HG02588 (cell line): ENCODE results near the gene COTL1.
"Not testable (repeated sequence)": the region's sequence is repeated elsewhere in the genome, so short reads cannot be mapped to it uniquely, and the experiment has no call there.

Experiments
- ATAC-seq: cut with Tn5 transposase; IDR thresholded peaks from one replicate; pipeline ENCODE4 v1.9.1; 2021; ENCODE audit warnings: mild to moderate bottlenecking, moderate library complexity; ENCODE audit not compliant: unreplicated experiment

COTL1 gene

DNA sequence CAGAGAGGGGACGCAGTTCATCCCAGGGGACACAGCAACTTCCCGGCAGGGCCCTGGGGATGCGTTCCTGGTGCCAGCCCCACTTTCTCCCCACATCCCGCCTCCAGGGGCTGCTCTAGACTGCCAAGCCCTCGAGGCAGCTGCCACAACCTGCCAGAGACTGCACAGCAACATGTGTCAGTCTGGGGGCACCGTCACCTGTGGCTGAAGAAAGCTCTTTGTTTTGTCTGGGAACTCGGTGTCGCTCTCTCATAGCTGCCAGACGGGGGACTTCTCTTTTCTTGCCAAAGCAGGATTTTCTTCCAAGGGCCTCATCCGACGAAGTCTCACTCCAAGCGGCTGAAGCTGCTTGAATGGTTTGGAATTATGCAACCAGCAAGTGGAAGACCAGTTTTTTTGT is 43.7 kb downstream of the COTL1 start:
- no peak for ATAC-seq

DNA sequence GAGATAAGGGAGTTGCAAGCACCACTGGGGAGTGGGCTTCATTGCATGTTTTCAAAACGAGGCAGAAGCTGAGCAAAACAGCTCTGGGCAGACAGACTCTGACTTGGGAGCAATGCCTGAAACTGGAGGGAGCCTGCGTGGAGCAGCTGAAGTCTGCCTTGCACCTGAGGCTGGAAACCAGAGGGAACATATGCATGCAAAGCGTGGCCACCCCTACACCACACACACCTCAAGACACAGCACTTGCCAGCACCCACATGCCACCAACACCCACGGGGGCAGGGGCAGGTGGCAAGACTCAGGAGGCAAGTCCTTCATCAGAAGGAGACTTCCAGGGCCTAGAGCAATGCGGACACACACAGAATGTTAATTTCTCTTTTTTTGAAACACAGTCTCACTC is 45.8 kb downstream of the COTL1 start:
- no peak for ATAC-seq

DNA sequence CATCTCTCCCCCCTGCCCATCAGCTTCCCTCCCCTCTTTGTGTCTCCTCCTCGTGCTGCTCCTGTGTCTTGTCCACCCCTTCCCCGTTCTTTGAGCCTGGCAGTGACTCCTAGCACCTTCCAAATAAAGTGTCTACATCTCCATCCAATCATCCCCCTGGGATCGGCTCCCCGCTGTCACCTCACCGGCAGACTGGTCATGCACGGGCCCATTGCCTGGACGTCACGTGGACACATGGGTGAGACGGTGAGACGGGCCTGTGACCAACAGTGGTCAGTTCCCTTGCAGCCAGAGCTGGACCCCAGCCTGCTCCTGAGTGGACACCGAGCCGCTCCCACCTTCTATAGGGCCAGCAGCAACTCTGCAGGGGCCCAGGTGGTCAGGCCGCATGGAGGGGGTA is 46.4 kb downstream of the COTL1 start:
- no peak for ATAC-seq

DNA sequence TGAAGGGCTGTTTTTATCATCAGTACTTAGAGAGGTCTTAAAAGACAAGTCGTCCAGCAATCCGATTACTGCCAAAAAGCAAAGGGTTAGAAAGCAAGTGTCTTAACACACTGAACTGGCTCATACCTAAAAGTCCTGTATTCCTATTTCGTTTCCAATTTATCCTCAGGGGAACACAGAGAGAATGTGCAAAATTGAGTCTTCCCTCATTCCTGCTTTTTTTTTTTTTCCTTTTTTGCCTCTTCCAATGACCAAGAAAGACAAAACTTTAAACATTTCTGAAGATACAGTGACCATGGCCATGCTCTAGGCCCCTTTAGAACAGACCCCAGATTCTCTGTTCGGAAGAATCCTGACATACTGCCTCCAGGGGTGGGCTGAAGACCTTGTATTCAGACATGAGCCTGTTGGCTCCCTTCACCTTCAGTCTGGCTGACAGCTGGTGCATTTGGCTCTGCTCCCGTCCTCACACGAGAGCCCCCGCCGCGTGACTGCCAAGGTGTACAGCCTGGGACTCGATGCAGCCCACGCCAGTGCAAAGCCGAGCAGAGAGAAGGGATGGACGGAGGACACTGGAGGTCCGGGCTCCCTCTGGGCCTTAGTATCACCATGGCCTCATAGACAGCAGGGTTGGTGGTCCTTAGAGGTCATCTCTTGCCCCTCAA is 47.0 kb downstream of the COTL1 start:
- no peak for ATAC-seq

DNA sequence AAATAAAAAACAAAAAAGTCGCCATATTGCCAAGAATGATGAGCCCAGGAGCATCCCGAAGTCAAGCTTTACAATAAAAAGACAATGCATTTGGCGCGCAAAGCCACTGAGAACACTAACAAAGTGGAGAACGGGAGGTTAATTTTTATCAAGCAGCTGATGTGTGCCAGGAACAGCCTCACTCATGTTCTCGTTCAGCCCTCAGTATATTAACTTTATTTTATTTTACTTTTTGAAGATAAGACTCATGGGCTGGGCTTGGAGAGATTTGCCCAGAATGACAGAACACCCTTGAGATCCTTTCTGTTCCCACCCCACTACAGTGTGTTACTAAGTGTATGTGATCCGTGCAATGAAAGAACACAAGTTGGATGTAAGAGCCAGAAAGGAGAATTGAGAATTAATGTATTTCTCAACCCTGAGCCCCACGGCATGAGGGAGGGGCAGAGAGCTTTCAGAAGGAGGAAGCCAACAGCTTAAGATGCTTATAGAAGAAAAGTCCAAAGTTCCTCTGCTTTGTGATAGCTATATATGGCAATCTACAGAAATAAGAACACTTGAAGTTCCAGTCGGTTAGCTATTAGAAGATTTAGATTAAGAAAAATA is 48.4 kb downstream of the COTL1 start:
- ATAC-seq: no peak

DNA sequence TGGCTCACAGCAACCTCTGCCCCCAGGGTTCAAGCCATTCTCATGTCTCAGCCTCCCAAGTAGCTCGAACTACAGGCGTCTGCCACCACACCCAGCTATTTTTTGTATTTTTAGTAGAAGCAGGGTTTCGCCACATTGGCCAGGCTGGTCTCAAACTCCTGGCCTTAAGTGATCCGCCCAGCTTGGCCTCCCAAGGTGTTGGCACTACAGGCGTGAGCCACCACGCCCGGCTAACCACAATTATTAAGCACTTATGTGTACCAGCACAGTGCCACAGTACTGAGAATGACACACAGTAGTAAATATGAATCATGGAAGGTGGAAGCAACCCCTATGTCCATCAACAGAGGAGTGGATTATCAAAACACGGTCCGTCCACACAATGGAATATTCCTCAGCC is 49.8 kb downstream of the COTL1 start:
- no peak for ATAC-seq

DNA sequence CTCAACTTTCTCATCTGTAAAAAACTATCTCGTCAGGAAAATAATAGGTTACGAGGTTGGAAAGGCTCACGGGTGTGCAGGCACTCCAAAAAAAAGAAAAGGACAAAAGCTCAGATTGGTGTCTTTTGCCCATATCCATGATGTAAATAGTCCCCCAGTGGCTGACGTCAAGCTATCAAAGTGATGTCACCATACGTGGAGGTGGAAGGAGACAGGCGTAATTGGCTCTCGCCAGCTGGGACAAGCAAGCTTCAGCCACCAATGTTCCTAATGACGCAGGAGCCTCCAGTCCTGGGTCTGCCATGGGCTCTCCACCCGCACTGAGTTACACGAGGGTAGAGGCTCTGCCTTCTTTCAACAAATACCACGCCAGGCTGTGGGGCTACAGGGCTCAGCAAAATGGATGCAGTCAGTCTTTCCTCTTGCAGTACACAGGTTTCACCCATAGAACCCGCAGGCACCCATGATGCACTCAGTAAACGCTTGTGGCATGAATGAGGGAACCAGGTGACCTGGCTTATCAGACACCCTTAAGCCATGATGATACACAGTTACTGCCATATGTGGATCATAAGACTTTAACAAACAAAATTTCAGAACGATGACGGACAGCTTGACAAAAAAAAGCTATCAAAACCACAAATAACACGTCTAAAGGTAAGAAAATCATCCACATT is 50.5 kb downstream of the COTL1 start:
- ATAC-seq: no peak

DNA sequence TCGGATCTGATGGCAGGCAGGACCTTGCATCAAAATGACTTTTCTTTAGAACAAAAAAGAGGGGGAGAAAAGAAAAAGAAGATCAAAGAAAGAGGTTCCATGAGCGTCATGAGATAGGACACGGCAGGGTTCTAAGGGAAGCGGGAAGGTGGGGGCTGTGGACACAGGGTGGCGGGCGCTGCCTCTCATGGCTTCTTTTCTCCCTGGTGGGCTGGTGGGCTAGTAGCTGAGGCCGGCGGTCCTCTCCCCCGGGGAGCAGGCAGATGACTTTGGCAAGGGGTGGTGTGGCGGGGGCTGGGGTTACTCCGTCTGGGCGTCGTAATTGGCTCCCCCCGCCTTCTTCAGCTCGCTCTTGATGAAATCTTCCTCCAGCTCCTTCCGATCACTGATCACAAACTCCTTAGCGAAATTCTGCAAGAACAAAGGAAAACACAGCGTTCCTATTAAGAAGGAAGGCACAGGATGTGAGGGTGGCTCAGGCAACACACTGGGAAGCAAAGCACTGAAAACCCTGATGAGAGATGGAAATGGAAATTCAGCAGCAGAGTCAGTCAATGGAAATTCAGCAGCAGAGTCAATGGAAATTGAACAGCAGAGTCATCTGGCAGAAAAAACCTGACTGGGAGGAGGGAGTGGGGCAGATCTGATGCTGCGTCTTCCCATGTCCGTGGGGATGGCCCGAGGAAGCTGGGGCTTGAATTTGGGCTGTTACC is 51.2 kb downstream of the COTL1 start:
- ATAC-seq: no peak

DNA sequence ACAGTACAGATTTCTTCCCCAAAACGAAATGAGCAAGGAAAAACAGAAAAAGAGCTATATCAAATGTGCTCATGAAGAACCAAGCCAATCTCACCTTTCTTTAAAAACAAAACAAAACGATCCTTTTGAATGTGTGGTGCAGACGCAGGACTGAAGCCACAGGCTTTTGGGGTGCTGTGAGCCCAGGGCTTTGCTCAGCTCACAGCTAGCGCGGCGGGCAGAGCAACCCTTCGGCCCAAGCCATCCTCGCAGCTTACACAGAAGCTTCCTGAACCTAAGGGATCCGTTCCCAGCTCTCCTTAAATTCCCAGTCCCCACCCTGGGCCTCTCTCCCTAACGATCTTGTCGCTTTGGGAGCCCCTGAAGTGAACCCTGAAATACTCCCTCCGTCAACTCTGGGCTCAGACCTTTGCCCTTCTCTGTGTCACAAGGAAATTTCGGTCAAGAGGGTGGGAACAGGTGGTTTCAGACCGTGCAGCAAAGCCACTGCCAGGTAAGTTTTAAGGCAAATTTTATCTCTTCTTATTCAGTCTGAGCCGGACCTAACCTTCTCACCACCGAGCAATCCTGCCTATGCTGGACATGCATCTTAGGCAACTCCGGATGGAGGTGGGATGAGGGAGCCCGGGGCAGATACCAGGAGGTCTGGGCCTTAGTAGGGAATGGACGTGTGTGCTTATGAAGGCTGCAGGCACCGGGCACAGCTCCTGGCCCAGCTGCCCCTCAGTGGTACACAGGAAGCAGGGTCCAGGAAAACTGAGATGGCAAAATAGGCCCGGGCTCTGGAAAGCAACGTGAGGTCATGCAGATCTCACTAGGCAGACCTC is 52.0 kb downstream of the COTL1 start:
- no peak for ATAC-seq

DNA sequence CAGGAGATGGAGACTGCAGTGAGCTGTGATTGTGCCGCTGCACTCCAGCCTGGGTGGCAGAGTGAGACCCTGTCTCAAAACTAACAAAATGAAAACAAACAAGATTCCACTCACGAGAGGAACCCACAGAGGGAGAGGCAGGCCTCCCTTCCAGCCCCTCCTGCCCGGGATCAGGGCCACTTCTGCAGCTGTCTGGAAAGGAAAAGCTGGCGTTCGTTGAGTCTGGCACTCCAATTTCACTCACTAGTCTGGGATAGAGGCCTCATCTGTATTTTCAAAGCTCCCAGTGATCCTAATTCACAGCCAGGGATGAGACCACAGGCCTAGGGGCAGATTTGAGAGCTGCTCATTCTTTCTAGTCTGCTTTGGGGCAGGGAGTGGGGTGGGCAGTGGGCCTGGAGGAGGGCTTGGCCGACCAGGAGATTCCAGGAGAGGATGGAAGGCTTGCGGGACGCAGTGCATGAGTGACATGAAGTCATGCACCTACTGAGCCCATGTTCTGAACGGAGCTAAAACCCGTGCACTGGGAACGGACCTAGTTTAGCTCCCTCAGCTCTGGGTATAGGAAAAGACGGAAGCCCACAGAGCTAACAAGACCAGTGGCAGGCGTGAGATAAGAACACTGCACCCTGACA is 54.0 kb downstream of the COTL1 start:
- ATAC-seq: no peak

DNA sequence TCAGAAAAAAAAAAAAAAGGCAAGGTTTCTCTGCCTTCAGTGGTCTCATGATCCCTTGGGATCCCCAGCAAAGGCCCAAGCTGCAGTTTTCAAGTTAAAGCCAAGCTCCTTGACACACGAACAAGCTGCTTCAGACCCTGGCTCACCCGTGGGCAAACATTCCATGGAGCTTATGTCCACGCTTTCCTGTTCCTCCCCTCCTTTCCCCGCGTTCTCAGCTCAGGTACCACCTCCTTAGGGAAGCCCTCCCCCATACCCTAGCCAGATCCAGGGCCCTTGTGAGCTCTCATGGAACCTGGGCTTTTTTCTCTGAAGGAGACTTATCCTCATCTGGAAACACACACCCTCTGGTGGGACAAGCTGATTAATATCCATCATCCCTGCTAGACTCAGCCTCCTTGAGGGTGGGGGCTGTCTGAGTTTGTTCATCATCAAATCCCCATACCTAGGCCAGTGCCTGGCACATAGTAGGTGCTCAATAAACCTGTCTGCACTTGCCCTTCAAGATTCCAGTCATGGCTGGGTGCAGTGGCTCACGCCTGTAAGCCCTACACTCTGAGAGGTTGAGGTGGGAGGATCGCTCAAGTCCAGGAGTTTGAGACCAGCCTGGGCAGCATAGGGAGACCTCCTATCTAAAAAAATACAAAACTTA is 54.7 kb downstream of the COTL1 start:
- no peak for ATAC-seq

DNA sequence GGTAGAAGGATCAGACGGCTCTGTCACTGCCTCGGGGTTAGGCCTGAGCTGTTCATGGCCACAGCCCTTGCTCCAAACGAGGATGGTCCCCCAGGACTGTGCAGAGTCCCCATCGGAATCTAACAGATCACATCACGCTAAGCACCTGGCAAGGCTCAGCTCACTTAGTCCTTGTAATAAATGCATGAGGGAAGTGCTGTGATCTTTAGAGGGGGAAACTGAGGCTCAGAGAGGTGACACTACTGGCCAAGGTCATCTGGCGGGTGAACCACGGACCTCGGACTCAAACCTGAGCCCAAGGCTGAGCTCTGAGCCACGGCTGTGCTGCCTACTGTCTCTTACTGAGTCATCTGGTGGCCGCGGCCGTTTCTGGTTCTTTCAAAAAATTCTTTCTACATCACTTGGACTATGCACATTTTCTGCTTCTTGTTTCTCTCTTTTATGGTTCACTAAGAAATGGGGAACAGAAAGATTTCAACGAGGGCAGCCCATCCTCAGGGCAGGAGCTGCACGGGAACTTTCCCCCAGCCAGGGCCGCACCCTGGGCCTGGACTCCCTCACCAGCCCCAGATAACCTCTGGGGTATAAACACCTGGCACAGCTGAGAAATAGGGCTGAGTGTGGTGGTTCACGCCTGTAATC is 55.6 kb downstream of the COTL1 start:
- ATAC-seq: no peak

DNA sequence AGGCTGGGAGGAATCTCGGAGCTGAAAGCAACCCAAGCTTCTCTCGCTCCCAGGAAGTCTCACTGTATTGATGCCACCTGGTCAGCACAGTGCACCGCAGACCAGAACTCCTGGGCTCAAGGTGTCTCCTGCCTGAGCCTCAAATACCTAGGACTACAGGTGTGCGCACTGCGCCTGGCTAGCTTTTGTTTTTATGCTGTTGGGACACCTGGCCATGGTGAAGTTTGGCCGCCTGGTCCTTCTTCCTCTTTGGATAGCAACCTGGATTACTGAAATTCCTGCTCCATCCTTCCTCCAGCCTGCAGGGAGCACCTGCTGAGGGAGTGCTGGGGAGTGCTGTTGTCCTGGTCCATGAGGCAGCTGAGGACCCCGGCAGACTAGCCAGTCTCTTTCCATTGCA is 56.6 kb downstream of the COTL1 start:
- ATAC-seq: no peak

DNA sequence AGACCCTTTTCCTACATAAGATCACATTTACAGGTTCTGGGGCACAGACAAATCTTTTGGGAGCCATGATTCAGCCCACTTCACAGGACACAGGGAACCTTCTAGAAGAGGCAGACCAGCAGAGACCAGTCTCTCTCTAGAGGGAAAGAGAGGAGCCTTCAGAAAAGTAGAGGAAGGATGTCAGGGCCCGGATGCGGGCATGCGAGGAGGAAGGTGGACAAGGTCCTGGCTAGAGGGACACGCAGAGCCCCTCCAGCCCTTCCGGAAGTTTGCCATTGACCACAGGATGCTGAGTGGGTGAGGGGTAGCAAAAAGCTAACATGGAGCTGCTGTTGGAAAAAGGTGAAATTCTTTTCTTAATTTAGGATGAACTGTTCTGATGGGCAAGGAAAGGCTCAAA is 57.6 kb downstream of the COTL1 start:
- no peak for ATAC-seq

DNA sequence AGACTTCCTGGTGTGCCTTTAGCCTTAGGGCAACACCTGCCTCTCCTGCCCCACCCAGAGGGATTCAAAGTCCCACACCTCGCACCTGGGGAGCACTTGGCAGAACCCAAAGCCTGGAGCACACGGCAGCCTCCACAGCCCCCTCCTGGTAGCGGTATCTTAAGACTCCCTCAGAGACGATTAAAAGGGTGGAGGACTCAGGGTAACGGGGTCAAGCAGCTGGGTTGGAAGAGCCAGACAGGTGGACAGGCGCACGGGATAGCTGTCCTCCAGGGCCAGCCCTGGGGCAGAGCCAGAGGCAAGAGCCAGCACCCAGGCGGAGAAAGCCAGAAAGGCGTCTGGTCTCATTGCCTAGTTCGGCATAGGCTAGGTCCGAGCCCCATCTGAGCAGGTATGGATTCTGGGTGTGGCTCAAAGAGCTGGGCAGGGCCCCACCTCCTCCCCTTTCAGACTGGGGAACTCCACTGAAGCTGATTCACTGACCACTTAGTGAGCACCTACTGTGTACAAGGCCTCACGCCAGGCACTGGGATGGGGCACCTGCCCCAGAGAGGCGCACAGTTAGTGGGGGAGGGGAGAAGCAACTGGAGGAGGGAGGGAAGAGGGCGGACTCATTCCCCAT is 58.5 kb downstream of the COTL1 start:
- ATAC-seq: no peak

DNA sequence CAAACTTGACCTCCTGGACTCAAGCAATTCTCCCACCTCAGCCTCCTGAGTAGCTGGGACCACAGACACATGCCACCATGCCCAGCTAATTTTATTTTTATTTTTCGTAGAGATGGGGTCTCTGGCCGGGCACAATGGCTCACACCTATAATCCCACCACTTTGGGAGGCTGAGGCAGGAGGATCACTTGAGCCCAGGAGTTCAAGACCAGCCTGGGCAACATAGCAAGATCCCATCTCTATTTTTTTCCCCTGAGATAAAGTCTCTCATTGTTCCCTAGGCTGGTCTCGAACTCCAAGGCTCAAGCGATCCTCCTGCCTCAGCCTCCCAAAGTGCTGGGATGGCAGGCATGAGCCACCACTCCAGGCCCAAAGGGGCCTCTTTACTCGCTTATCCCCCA is 59.0 kb downstream of the COTL1 start:
- not testable (repeated sequence) for ATAC-seq

DNA sequence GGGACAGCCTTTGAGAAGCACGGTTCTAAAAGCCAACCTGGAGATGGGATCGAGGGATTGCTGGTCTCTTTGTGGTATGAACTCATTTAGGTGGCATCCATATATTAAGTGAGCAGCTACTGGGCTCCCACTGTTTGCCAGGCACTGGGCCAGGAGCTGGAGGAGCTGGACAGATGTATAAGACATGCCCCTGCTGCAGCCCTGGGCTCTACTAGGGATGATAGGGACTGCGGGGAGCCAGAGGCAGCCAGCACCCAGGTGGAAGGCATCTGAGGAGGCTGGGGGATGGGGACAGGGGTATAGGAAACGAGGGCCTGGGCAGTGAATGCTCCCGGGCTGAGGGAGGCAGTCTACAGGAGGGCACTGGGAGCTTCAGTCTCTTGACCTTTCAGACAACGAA is 60.4 kb downstream of the COTL1 start:
- ATAC-seq: no peak

DNA sequence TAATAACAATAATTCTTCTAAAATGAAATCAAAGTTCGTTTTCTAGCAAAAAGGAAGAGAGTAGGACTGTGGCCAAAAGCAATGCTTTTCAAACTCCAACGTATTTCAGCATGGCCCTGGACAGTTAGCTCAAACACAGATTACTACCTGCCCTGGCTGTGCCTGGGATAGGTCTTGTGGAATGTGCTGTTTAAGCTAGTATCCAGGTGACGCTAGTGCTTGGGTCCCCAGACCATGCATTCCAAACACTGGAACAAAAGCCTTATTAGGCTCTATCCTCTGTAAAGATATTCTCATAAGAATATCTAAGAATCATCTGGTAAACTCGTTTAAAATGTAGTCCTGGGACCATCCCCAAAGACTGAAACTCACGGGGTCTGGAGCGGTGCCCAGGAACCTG is 60.8 kb downstream of the COTL1 start:
- no peak for ATAC-seq
